GM12878 (cell line): ENCODE results near the gene HOOK2. TPM values are rescaled to one million over a fixed set of nuclear protein-coding genes. Genes with fewer than 3 reads are reported as not detected.
A peak's percentile ranks its signal among the peaks of the same experiment; 100 is the strongest.

ENCODE experiments used
- ATAC-seq: fragments of 200-7000 bp; cut with Tn5 transposase; 3 replicates; pipeline ENCODE4 v1.9.1; 2020; ENCODE audit warnings: mild to moderate bottlenecking, moderate library complexity
- BruUV-seq: library from RNA; stranded (reverse); fragments of 400-500 nt; replicated peaks from 2 replicates; lab custom pipeline; 2021; lab: Mats Ljungman, UMichigan
- CTCF ChIA-PET: fragments of 300-600 bp; sonication (Branson Sonifier 250); formaldehyde crosslinking; extraction: SDS; loops from one replicate; lab custom pipeline; 2021; ENCODE audit warnings: inconsistent platforms; lab: Yijun Ruan, JAX
- POLR2A ChIA-PET: fragments of 350-600 bp; formaldehyde crosslinking; extraction: SDS; loops from one replicate; lab custom pipeline; 2021; ENCODE audit warnings: inconsistent platforms; lab: Charles Lee
- RAD21 ChIA-PET: fragments of 300-600 bp; sonication (Branson Sonifier 250); formaldehyde crosslinking; loops from one replicate; lab custom pipeline; 2023; ENCODE audit warnings: antibody characterized with exemption; ENCODE audit not compliant: unreplicated experiment; lab: Charles Lee
- SMC1A ChIA-PET: fragments of 300-600 bp; sonication (Branson Sonifier 250); formaldehyde crosslinking; loops from one replicate; lab custom pipeline; 2023; ENCODE audit not compliant: unreplicated experiment, uncharacterized antibody; lab: Charles Lee
- DNase-seq: peaks from one replicate; pipeline ENCODE4 v3.0.0-alpha.2; 2011; ENCODE audit warnings: low read depth, low spot score
- FAIRE-seq: peaks from 3 replicates; lab custom pipeline; 2011; peaks lifted over from hg19 to GRCh38; lab: Jason Lieb, UNC
- H2AFZ ChIP-seq: 2 replicates; pipeline ENCODE4 v1.6.0; 2011; ENCODE audit warnings: low read depth, low read length, control low read depth; ENCODE audit not compliant: control insufficient read depth
- H3K27ac ChIP-seq: 2 replicates; pipeline ENCODE4 v1.5.1; 2011; ENCODE audit warnings: control low read depth; ENCODE audit not compliant: control insufficient read depth, insufficient read depth
- H3K27me3 ChIP-seq, 2 experiments: replicated peaks in 1 of 2; 2 replicates each; pipeline versions ENCODE4 v1.6.0 to v1.6.1; 2011; ENCODE audit warnings: low read length in 1 of 2; ENCODE audit not compliant: control insufficient read depth in 2 of 2, insufficient read depth in 2 of 2
- H3K36me3 ChIP-seq, 2 experiments: 2 replicates each; pipeline ENCODE4 v1.5.1; 2011; ENCODE audit warnings: low read length in 1 of 2; ENCODE audit not compliant: control insufficient read depth in 2 of 2, insufficient read depth in 2 of 2
- H3K4me1 ChIP-seq: 2 replicates; pipeline ENCODE4 v1.6.1; 2011; ENCODE audit warnings: mild to moderate bottlenecking, low read length, moderate library complexity, mixed read lengths; ENCODE audit not compliant: control insufficient read depth, insufficient read depth
- H3K4me2 ChIP-seq: 2 replicates; pipeline ENCODE4 v1.6.0; 2011; ENCODE audit warnings: control low read depth; ENCODE audit not compliant: control insufficient read depth, insufficient read depth
- H3K4me3 ChIP-seq: fragments of 200-600 bp; sonication (generic); 2 replicates; pipeline ENCODE4 v1.5.1; 2016
- H3K79me2 ChIP-seq: 2 replicates; pipeline ENCODE4 v1.6.0; 2011; ENCODE audit warnings: low read length; ENCODE audit not compliant: control insufficient read depth, insufficient read depth
- H3K9ac ChIP-seq: 2 replicates; pipeline ENCODE4 v1.8.0; 2011; ENCODE audit warnings: low read length, control low read depth, mixed read lengths; ENCODE audit not compliant: control insufficient read depth, insufficient read depth
- H3K9me3 ChIP-seq: replicated peaks from 3 replicates; pipeline ENCODE4 v1.5.1; 2011; ENCODE audit warnings: mild to moderate bottlenecking, low read length; ENCODE audit not compliant: control insufficient read depth, insufficient read depth
- H4K20me1 ChIP-seq: 2 replicates; pipeline ENCODE4 v1.6.0; 2011; ENCODE audit not compliant: control insufficient read depth, insufficient read depth
- BACH1 ChIP-seq: fragments of 450-650 bp; IDR thresholded peaks from 2 replicates; pipeline ENCODE4 v1.6.1; 2017; ENCODE audit warnings: mild to moderate bottlenecking, borderline replicate concordance
- CBFB ChIP-seq: IDR thresholded peaks from 2 replicates; pipeline ENCODE4 v1.6.1; 2016; ENCODE audit warnings: antibody characterized with exemption, low read depth
- IKZF2 ChIP-seq, 2 experiments: fragments of 450-650 bp; IDR thresholded peaks; 2 replicates each; pipeline ENCODE4 v1.6.1; 2017; ENCODE audit warnings: mild to moderate bottlenecking in 2 of 2, moderate library complexity in 2 of 2
- LARP7 ChIP-seq: fragments of 450-650 bp; IDR thresholded peaks from 2 replicates; pipeline ENCODE4 v1.6.1; 2017; ENCODE audit warnings: mild to moderate bottlenecking
- MXI1 ChIP-seq: fragments of 150-350 bp; IDR thresholded peaks from 2 replicates; pipeline ENCODE4 v1.6.1; 2011; ENCODE audit warnings: low read depth, mild to moderate bottlenecking, inconsistent platforms, low read length, improper control_type of control experiment
- NFXL1 ChIP-seq: fragments of 450-650 bp; IDR thresholded peaks from 2 replicates; pipeline ENCODE4 v1.6.1; 2017; ENCODE audit warnings: antibody characterized with exemption, mild to moderate bottlenecking, borderline replicate concordance
- RBBP5 ChIP-seq: fragments of 200-600 bp; sonication (generic); conservative IDR thresholded peaks from 2 replicates; pipeline ENCODE4 v1.6.1; 2016
- STAT1 ChIP-seq: fragments of 450-650 bp; conservative IDR thresholded peaks from 2 replicates; pipeline ENCODE4 v1.6.1; 2014; ENCODE audit warnings: antibody characterized with exemption, mild to moderate bottlenecking
- TARDBP ChIP-seq: IDR thresholded peaks from 2 replicates; pipeline ENCODE4 v1.6.1; 2016; ENCODE audit warnings: borderline replicate concordance
- WRNIP1 ChIP-seq: IDR thresholded peaks from 2 replicates; pipeline ENCODE4 v1.6.1; 2011; ENCODE audit warnings: low read depth, low read length, improper control_type of control experiment, borderline replicate concordance
- WGBS: methylation state at CpG from one replicate; pipeline ENCODE4 v1.1.6; 2016; ENCODE audit warnings: low lambda C conversion rate; ENCODE audit not compliant: insufficient replicate concordance, insufficient coverage; ENCODE audit errors: missing lambda C conversion rate; 5-methylcytosine and 5-hydroxymethylcytosine counted together
- in situ Hi-C: fragments of 300-500 bp; cut with MboI; formaldehyde crosslinking; loops from 9 replicates; pipeline ENCODE4 v1.14.3; 2018; ENCODE audit warnings: mixed read lengths
- intact Hi-C: fragments of 100-400 bp; cut with micrococcal nuclease; formaldehyde crosslinking; loops from one replicate; pipeline ENCODE4 v1.14.2; 2022; ENCODE audit not compliant: unreplicated experiment
- polyA plus RNA-seq, 11 experiments: library from polyadenylated mRNA; depleted of rRNA in 4 of 11; unstranded in 6 of 11; stranded (reverse) in 5 of 11; fragments of >200 nt; fragmentation: Nextera tagmentation in 4 of 11; fragmentation: Illumina TruSeq in 1 of 11; extraction: Ambion mirVana in 4 of 11; extraction: Trizol in 1 of 11; gene quantifications; 1 replicate in 1 of 11; 2 replicates in 10 of 11; pipeline versions ENCODE4 v1.2.1 to v1.2.3, GENCODE V29; 2011 to 2016; ENCODE audit warnings: inconsistent platforms in 2 of 11, missing spikeins in 2 of 11, low read depth in 1 of 11
- total RNA-seq, 4 experiments: library from RNA; depleted of rRNA in 3 of 4; stranded (reverse); fragments of >200 nt in 3 of 4; fragmentation: Illumina TruSeq in 1 of 4; extraction: Trizol in 1 of 4; gene quantifications; 2 replicates each; pipeline versions ENCODE4 v1.2.1 to v1.2.3, GENCODE V29; 2013 to 2021
- TF ChIP-seq, protein P1 (sequence below): IDR thresholded peaks from 2 replicates; pipeline ENCODE4 v1.6.1; 2011; ENCODE audit warnings: mild to moderate bottlenecking, low read depth, low read length, moderate library complexity; ENCODE audit not compliant: insufficient replicate concordance
- TF ChIP-seq, protein P2 (sequence below): fragments of 450-650 bp; formaldehyde crosslinking; IDR thresholded peaks from 2 replicates; pipeline ENCODE4 v1.4.0; 2020; ENCODE audit warnings: mild to moderate bottlenecking, moderate library complexity
- TF ChIP-seq, protein P3 (sequence below): fragments of 450-650 bp; IDR thresholded peaks from 2 replicates; pipeline ENCODE4 v1.6.1; 2017; ENCODE audit warnings: mild to moderate bottlenecking, low read depth, inconsistent platforms; ENCODE audit not compliant: poor library complexity, severe bottlenecking
- TF ChIP-seq, protein P4 (sequence below): IDR thresholded peaks from 2 replicates; pipeline ENCODE4 v1.6.1; 2011; ENCODE audit warnings: borderline replicate concordance, low read depth, mild to moderate bottlenecking, moderate library complexity, low read length; ENCODE audit not compliant: insufficient read depth, poor library complexity, severe bottlenecking

The HOOK2 gene
- total and polyA plus RNA-seq, 10 of the 15 experiments (the other 5 are each of a cell fraction or from before 2014, with no cell fraction given): 1.5 to 9.6 (median 6.2) TPM

DNA sequence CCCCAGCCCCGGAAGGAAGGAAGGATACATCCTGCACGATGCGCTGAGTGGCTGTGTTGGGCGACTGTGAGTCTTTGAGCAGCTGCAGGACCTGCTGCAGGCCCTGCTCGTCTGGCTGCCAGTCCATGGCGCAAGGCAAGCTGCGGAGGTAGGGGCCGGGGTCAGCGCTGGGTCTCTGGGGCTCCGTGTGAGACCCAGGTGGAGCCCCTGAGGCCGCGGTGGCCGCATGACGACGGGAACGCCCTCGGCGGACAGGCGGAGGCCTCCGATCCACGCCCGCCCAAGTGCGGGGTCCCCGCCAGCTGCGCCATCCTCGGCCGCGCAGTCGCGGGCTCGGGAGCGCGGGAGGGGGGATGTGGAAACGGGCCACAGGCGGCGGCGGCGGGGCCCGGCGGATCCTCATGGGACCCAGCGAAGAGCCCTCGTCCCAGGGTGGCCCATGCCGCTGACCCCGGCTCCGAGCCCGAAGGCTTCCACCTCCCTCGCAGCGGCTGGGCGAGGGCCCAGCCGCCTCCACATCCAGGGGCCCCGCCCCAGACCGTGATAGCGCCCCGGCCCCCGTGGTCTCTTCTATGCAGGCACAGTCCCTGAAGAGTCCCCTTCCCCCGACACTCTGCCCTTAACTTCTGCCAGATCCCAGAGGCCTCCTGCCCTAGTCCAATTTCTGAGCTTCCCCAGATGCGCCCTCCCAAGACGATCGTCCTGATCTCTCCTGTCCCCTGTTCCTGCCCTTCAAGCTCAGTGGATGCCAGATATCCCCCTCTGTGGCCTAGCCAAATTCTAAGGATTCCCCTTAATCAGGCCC, 54.3 kb downstream of the HOOK2 start:
- H4K20me1 ChIP-seq: no peaks in the 10 kb centered on the region; the same call in 1 of the 2 replicates
- ChIA-PET RAD21 (interaction anchor here (1.1 to 3.3 kb wide), 3 partner anchors 13 to 40 kb away, joined by 3 to 31 read pairs (median 5); partner anchors contain the start of genes DHPS and TRIR), SMC1A (interaction anchor here (0.6 to 5.1 kb wide), 4 partner anchors 12 to 37 kb away, joined by 3 to 28 read pairs (median 4); partner anchors contain the start of genes GET3 and TRIR), CTCF (interaction anchor here (0.6 to 5.4 kb wide), 6 partner anchors 12 to 425 kb away, joined by 3 to 30 read pairs (median 3); partner anchors contain the start of genes GET3 and TRIR), POLR2A (interaction anchor here (1.0 to 6.8 kb wide), 3 partner anchors 12 to 78 kb away, joined by 3 to 58 read pairs (median 26); partner anchors contain the start of genes GET3 and TRIR)
- 2% methylated on average over 46 of the region's 59 CpGs for WGBS
- H3K4me2 ChIP-seq: peak overlapping the region; percentile 56
- H3K79me2 ChIP-seq: peaks cover 54% of the 10 kb centered on the region
- no peak overlapping the region for H2AFZ ChIP-seq
- FAIRE-seq (no peak), ATAC-seq (peak; percentile 8), DNase-seq (no peak)
- H3K27ac ChIP-seq: peak overlapping the region; percentile 81
- peak overlapping the region; percentile 98 for H3K4me3 ChIP-seq
- in situ Hi-C loops: no loop called here
- BruUV-seq: no TSS peak
- peak overlapping the region; percentile 81 for H3K9ac ChIP-seq
- intact Hi-C loops: no loop called here
- H3K27me3 ChIP-seq: no peaks in the 10 kb centered on the region
- H3K9me3 ChIP-seq: no peaks in the 10 kb centered on the region
- peaks cover 10 to 12% of the 10 kb centered on the region in 2 experiments for H3K36me3 ChIP-seq
- H3K4me1 ChIP-seq: peaks cover 8% of the 10 kb centered on the region; the same call in 1 of the 2 replicates
- no peak for TF ChIP-seq STAT1
- no peak for TF ChIP-seq WRNIP1
- TF ChIP-seq, protein P1, sequence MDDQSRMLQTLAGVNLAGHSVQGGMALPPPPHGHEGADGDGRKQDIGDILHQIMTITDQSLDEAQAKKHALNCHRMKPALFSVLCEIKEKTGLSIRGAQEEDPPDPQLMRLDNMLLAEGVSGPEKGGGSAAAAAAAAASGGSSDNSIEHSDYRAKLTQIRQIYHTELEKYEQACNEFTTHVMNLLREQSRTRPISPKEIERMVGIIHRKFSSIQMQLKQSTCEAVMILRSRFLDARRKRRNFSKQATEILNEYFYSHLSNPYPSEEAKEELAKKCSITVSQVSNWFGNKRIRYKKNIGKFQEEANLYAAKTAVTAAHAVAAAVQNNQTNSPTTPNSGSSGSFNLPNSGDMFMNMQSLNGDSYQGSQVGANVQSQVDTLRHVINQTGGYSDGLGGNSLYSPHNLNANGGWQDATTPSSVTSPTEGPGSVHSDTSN: no peak
- TF ChIP-seq, protein P2, sequence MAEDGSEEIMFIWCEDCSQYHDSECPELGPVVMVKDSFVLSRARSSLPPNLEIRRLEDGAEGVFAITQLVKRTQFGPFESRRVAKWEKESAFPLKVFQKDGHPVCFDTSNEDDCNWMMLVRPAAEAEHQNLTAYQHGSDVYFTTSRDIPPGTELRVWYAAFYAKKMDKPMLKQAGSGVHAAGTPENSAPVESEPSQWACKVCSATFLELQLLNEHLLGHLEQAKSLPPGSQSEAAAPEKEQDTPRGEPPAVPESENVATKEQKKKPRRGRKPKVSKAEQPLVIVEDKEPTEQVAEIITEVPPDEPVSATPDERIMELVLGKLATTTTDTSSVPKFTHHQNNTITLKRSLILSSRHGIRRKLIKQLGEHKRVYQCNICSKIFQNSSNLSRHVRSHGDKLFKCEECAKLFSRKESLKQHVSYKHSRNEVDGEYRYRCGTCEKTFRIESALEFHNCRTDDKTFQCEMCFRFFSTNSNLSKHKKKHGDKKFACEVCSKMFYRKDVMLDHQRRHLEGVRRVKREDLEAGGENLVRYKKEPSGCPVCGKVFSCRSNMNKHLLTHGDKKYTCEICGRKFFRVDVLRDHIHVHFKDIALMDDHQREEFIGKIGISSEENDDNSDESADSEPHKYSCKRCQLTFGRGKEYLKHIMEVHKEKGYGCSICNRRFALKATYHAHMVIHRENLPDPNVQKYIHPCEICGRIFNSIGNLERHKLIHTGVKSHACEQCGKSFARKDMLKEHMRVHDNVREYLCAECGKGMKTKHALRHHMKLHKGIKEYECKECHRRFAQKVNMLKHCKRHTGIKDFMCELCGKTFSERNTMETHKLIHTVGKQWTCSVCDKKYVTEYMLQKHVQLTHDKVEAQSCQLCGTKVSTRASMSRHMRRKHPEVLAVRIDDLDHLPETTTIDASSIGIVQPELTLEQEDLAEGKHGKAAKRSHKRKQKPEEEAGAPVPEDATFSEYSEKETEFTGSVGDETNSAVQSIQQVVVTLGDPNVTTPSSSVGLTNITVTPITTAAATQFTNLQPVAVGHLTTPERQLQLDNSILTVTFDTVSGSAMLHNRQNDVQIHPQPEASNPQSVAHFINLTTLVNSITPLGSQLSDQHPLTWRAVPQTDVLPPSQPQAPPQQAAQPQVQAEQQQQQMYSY (CRISPR knock-in tag): no peak
- no peak for TF ChIP-seq RBBP5
- no peak for TF ChIP-seq LARP7
- TF ChIP-seq BACH1: peak; percentile 60; the same call in 1 of the 2 replicates
- no peak for TF ChIP-seq MXI1
- TF ChIP-seq, protein P3, sequence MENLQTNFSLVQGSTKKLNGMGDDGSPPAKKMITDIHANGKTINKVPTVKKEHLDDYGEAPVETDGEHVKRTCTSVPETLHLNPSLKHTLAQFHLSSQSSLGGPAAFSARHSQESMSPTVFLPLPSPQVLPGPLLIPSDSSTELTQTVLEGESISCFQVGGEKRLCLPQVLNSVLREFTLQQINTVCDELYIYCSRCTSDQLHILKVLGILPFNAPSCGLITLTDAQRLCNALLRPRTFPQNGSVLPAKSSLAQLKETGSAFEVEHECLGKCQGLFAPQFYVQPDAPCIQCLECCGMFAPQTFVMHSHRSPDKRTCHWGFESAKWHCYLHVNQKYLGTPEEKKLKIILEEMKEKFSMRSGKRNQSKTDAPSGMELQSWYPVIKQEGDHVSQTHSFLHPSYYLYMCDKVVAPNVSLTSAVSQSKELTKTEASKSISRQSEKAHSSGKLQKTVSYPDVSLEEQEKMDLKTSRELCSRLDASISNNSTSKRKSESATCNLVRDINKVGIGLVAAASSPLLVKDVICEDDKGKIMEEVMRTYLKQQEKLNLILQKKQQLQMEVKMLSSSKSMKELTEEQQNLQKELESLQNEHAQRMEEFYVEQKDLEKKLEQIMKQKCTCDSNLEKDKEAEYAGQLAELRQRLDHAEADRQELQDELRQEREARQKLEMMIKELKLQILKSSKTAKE: no peak
- no peak for TF ChIP-seq CBFB
- no peak for TF ChIP-seq TARDBP
- no peak for TF ChIP-seq NFXL1
- TF ChIP-seq, protein P4, sequence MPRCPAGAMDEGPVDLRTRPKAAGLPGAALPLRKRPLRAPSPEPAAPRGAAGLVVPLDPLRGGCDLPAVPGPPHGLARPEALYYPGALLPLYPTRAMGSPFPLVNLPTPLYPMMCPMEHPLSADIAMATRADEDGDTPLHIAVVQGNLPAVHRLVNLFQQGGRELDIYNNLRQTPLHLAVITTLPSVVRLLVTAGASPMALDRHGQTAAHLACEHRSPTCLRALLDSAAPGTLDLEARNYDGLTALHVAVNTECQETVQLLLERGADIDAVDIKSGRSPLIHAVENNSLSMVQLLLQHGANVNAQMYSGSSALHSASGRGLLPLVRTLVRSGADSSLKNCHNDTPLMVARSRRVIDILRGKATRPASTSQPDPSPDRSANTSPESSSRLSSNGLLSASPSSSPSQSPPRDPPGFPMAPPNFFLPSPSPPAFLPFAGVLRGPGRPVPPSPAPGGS: no peak
- TF ChIP-seq IKZF2 (IDR thresholded peaks at IDR 0.05): no peak
